Activated CD4-positive, CD25-positive, alpha-beta regulatory T cell treated with anti-CD3 and anti-CD28 coated beads, Interleukin-2, amount 50 U/mL, for 16 hours (primary cell): Measurements from ENCODE around the gene ERG.

Source experiments
- DNase-seq: peaks from one replicate; pipeline ENCODE4 v3.0.0-alpha.2; 2020; ENCODE audit warnings: low read depth, low spot score

The ERG gene

GRCh38 chr21:38498057-38498833, at the start of gene ERG:
Gene ERG (minus strand): TSS chr21:38498477. CDS start chr21:38498380, 97 bp downstream.
- DNase-seq, result no peak

GRCh38 chr21:38544661-38545060, 46.4 kb upstream of the ERG start:
- DNase-seq, result no peak

GRCh38 chr21:38542263-38542662, 44.0 kb upstream of the ERG start:
- no peak for DNase-seq

- no peak for DNase-seq
Measured at GRCh38 chr21:38538353-38538752, 40.1 kb upstream of the ERG start.

GRCh38 chr21:38534591-38534990, 36.3 kb upstream of the ERG start:
- DNase-seq, result no peak

- no peak for DNase-seq
Measured at GRCh38 chr21:38533887-38534286, 35.6 kb upstream of the ERG start.

GRCh38 chr21:38531591-38531990, 33.3 kb upstream of the ERG start:
- DNase-seq, result no peak

- DNase-seq, result no peak
Measured at GRCh38 chr21:38531039-38531541, 32.8 kb upstream of the ERG start.

GRCh38 chr21:38527737-38528136, 29.5 kb upstream of the ERG start:
- no peak for DNase-seq

- no peak for DNase-seq
Measured at GRCh38 chr21:38525454-38525853, 27.2 kb upstream of the ERG start.

GRCh38 chr21:38524168-38525153, 26.2 kb upstream of the ERG start:
- DNase-seq, result no peak

GRCh38 chr21:38520511-38520910, 22.2 kb upstream of the ERG start:
- DNase-seq, result no peak

GRCh38 chr21:38511662-38512243, 13.5 kb upstream of the ERG start:
- DNase-seq, result no peak

GRCh38 chr21:38511198-38511597, 12.9 kb upstream of the ERG start:
- no peak for DNase-seq

- no peak for DNase-seq
Measured at GRCh38 chr21:38507374-38507942, 9.2 kb upstream of the ERG start.

GRCh38 chr21:38506661-38507281, 8.5 kb upstream of the ERG start:
- DNase-seq, result no peak

GRCh38 chr21:38505654-38506523, 7.6 kb upstream of the ERG start:
- no peak for DNase-seq

GRCh38 chr21:38504066-38504465, 5.8 kb upstream of the ERG start:
- no peak for DNase-seq

- no peak for DNase-seq
Measured at GRCh38 chr21:38503583-38503982, 5.3 kb upstream of the ERG start.

GRCh38 chr21:38500073-38500472, 1.8 kb upstream of the ERG start:
- DNase-seq, result no peak
